A673 (cell line): ENCODE data around the gene CRISPLD2. TPM values are rescaled to one million over a fixed set of nuclear protein-coding genes. Genes with fewer than 3 reads are reported as not detected.

Experiments used
- BruUV-seq: library from RNA; stranded (reverse); fragments of 400-500 nt; replicated peaks from 2 replicates; lab custom pipeline; 2021; lab: Mats Ljungman, UMichigan
- CTCF ChIA-PET: fragments of 300-600 bp; sonication (Branson Sonifier 250); formaldehyde crosslinking; loops from one replicate; lab custom pipeline; 2022; ENCODE audit warnings: antibody characterized with exemption; lab: Charles Lee
- POLR2A ChIA-PET: fragments of 300-600 bp; sonication (Branson Sonifier 250); formaldehyde crosslinking; loops from one replicate; lab custom pipeline; 2022; ENCODE audit warnings: antibody characterized with exemption; ENCODE audit not compliant: low non-redundant PET; lab: Charles Lee
- DNase-seq: peaks from one replicate; pipeline ENCODE4 v3.0.0-alpha.2; 2015; ENCODE audit warnings: low spot score
- H3K27ac ChIP-seq: fragments of 200-600 bp; sonication (generic); 2 replicates; pipeline ENCODE4 v1.5.1; 2016; ENCODE audit warnings: mixed run types, low read depth, mild to moderate bottlenecking, mixed read lengths, antibody characterized with exemption, low read length; ENCODE audit not compliant: poor library complexity, severe bottlenecking
- H3K27me3 ChIP-seq: fragments of 200-600 bp; sonication (generic); replicated peaks from 2 replicates; pipeline ENCODE4 v1.6.1; 2017; ENCODE audit warnings: mixed run types, low read depth, mild to moderate bottlenecking, mixed read lengths, antibody characterized with exemption, low read length; ENCODE audit not compliant: insufficient read depth, poor library complexity
- H3K36me3 ChIP-seq: fragments of 200-600 bp; sonication (generic); 2 replicates; pipeline ENCODE4 v1.6.1; 2016; ENCODE audit warnings: mixed run types, mild to moderate bottlenecking, mixed read lengths, antibody characterized with exemption, low read length; ENCODE audit not compliant: insufficient read depth, poor library complexity, severe bottlenecking
- H3K4me1 ChIP-seq: fragments of 200-600 bp; sonication (generic); 2 replicates; pipeline ENCODE4 v1.6.1; 2017; ENCODE audit warnings: mixed run types, mild to moderate bottlenecking, mixed read lengths, antibody characterized with exemption, low read length; ENCODE audit not compliant: insufficient read depth, poor library complexity, severe bottlenecking
- H3K4me3 ChIP-seq: fragments of 200-600 bp; sonication (generic); 2 replicates; pipeline ENCODE4 v1.5.1; 2016; ENCODE audit warnings: low read depth, mixed run types, mild to moderate bottlenecking, mixed read lengths, low read length; ENCODE audit not compliant: poor library complexity, severe bottlenecking
- H3K9me3 ChIP-seq: fragments of 200-600 bp; sonication (generic); 2 replicates; pipeline ENCODE4 v1.6.1; 2016; ENCODE audit warnings: mixed run types, low read depth, mild to moderate bottlenecking, mixed read lengths, antibody characterized with exemption, low read length; ENCODE audit not compliant: poor library complexity, severe bottlenecking
- CTCF ChIP-seq: fragments of 300-800, 200-600 bp; sonication (generic); conservative IDR thresholded peaks from 2 replicates; pipeline ENCODE4 v1.5.1; 2017; ENCODE audit warnings: low read depth, mild to moderate bottlenecking, antibody characterized with exemption, low read length, moderate library complexity, mixed read lengths
- EZH2 ChIP-seq: fragments of 200-600 bp; sonication (generic); IDR thresholded peaks from 2 replicates; pipeline ENCODE4 v1.6.1; 2017; ENCODE audit warnings: borderline replicate concordance, low read depth, mild to moderate bottlenecking, mixed read lengths, antibody characterized with exemption, low read length; ENCODE audit not compliant: poor library complexity, severe bottlenecking
- intact Hi-C: fragments of 100-400 bp; cut with micrococcal nuclease; formaldehyde crosslinking; loops from one replicate; pipeline ENCODE4 v1.10.0; 2022; ENCODE audit not compliant: unreplicated experiment
- total RNA-seq: library from RNA; stranded (reverse); gene quantifications from 2 replicates; pipeline ENCODE4 v1.2.3, GENCODE V29; 2021

Gene CRISPLD2
- total RNA-seq, 1 experiment from 2014 or later: 0.32 TPM

GRCh38 chr16:84859681-84860080 lies 39.9 kb downstream of the CRISPLD2 start:
- Histone ChIP-seq H3K9me3 (no peaks in the 10 kb centered on the region), H3K27me3 (no peaks in the 10 kb centered on the region), H3K27ac (no peak overlapping the region), H3K4me3 (no peak overlapping the region), H3K36me3 (no peaks in the 10 kb centered on the region), H3K4me1 (no peaks in the 10 kb centered on the region)
- DNase-seq: no peak
- intact Hi-C loops: no loop called here
- ChIA-PET POLR2A (no interaction called here), CTCF (no interaction called here)
- BruUV-seq: no TSS peak
- TF ChIP-seq EZH2: no peak
- TF ChIP-seq CTCF: no peak

GRCh38 chr16:84860383-84860782 lies 40.6 kb downstream of the CRISPLD2 start:
- H3K27ac ChIP-seq: no peak overlapping the region
- DNase-seq: no peak
- TF ChIP-seq CTCF (no peak), EZH2 (no peak)
- no peaks in the 10 kb centered on the region for H3K36me3 ChIP-seq
- intact Hi-C loops: no loop called here
- ChIA-PET CTCF (no interaction called here), POLR2A (no interaction called here)
- no peak overlapping the region for H3K4me3 ChIP-seq
- no peaks in the 10 kb centered on the region for H3K4me1 ChIP-seq
- no TSS peak for BruUV-seq
- no peaks in the 10 kb centered on the region for H3K9me3 ChIP-seq
- H3K27me3 ChIP-seq: no peaks in the 10 kb centered on the region

- no peak overlapping the region for H3K4me3 ChIP-seq
- DNase-seq: no peak
- intact Hi-C loops: no loop called here
- POLR2A ChIA-PET: no interaction called here
- BruUV-seq: no TSS peak
- no peaks in the 10 kb centered on the region for H3K27me3 ChIP-seq
- no peaks in the 10 kb centered on the region for H3K9me3 ChIP-seq
- CTCF ChIA-PET: no interaction called here
- no peak for TF ChIP-seq CTCF
- TF ChIP-seq EZH2: no peak
- no peaks in the 10 kb centered on the region for H3K36me3 ChIP-seq
- H3K27ac ChIP-seq: no peak overlapping the region
- H3K4me1 ChIP-seq: no peaks in the 10 kb centered on the region
Observed at GRCh38 chr16:84861671-84862070, 41.9 kb downstream of the CRISPLD2 start.
